ENCODE data around the gene ARL4D. TPM values are rescaled to one million over a fixed set of nuclear protein-coding genes. Genes with fewer than 3 reads are reported as not detected.

Gene ARL4D
- total RNA-seq, 2 donors from 2014 or later = 1.7 to 2.5 TPM

- Mint-ChIP-seq H3K4me3 (no peak overlapping the region), H3K9me3 (no peaks in the 10 kb centered on the region), H3K27me3 (peaks cover 5% of the 10 kb centered on the region), H3K36me3 (ENCODE audit: low read depth) (no peaks in the 10 kb centered on the region), H3K4me1 (no peaks in the 10 kb centered on the region), H3K27ac (no peak overlapping the region)
- ATAC-seq (replicated peaks) = no peak
Measured at GRCh38 chr17:43442711-43443110, 43.9 kb downstream of the ARL4D start.

GRCh38 chr17:43443381-43443780 is 44.6 kb downstream of the ARL4D start:
- no peak for ATAC-seq (replicated peaks)
- no peaks in the 10 kb centered on the region for H3K36me3 Mint-ChIP-seq (ENCODE audit: low read depth)
- no peaks in the 10 kb centered on the region for H3K4me1 Mint-ChIP-seq
- peaks cover 5% of the 10 kb centered on the region for H3K27me3 Mint-ChIP-seq
- H3K4me3 Mint-ChIP-seq = no peak overlapping the region
- no peaks in the 10 kb centered on the region for H3K9me3 Mint-ChIP-seq
- no peak overlapping the region for H3K27ac Mint-ChIP-seq

DNA sequence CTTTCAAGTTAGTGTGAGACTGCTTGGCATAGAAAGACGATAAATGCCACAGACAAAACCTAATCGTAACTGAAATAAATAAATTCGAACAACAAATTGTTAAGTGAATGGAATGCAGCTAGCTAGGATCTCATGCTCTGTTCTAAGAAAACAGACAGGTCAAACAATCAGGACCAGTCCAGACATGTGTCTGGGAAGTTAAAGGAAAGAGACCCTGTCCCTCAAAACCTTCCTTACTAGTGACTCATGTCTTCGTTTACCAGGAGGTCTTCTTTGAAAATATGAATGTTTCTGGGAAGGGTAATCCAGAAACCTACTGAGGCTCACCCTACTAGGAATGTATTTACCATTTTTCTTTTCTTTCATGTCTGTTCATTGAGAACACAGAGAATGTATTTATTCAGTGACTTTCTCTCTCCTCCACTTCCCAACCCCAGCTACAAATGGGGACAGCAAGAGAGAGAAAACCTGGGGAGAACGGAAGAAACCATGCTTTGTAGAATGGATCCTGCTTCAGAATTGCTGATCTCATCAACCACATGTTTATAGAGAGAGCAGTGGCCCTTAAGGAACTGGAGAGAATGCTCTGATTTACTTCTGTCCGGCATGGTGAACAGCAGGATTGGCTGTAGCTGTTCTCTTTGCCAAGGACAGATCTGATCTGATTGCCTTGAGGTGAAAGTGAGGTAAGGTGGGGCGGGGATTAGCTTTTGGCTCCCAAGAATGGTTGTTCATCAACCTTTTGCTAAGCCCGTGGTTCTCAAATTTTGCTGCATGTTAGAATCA is 45.6 kb downstream of the ARL4D start:
- H3K4me1 Mint-ChIP-seq = no peaks in the 10 kb centered on the region
- ATAC-seq (replicated peaks) = no peak

GRCh38 chr17:43445009-43445589 is 46.3 kb downstream of the ARL4D start:
- ATAC-seq (replicated peaks) = no peak
- H3K9me3 Mint-ChIP-seq = no peaks in the 10 kb centered on the region
- no peaks in the 10 kb centered on the region for H3K4me1 Mint-ChIP-seq
- peaks cover 7% of the 10 kb centered on the region for H3K27me3 Mint-ChIP-seq
- no peak overlapping the region for H3K4me3 Mint-ChIP-seq
- no peak overlapping the region for H3K27ac Mint-ChIP-seq
- H3K36me3 Mint-ChIP-seq (ENCODE audit: low read depth) = no peaks in the 10 kb centered on the region

More for the DNA sequence above, 45.6 kb downstream of the ARL4D start:
- Mint-ChIP-seq H3K36me3 (ENCODE audit: low read depth) (no peaks in the 10 kb centered on the region), H3K9me3 (no peaks in the 10 kb centered on the region), H3K27ac (no peak overlapping the region), H3K4me3 (no peak overlapping the region), H3K27me3 (peaks cover 3% of the 10 kb centered on the region)

DNA sequence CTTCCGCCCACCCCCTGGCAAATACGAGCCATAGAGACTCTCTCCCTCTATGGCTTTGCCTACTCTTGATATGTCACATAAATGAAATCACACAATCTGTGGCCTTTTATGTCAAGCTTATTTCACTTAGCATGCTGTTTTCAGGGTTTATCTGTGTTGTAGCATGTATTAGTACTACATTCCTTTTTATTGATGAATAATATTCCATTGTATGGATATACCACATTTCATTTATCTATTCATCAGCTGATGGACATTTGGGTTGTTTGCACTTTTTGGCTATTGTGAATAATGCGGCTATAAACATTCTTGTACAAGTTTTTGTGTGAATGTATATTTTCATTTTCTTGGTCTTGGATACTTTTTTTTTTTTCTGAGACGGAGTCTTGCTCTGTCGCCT is 48.0 kb downstream of the ARL4D start:
- Mint-ChIP-seq H3K9me3 (no peaks in the 10 kb centered on the region), H3K4me3 (no peak overlapping the region), H3K36me3 (ENCODE audit: low read depth) (no peaks in the 10 kb centered on the region), H3K27me3 (peaks cover 7% of the 10 kb centered on the region), H3K4me1 (no peaks in the 10 kb centered on the region), H3K27ac (no peak overlapping the region)
- no peak for ATAC-seq (replicated peaks)

DNA sequence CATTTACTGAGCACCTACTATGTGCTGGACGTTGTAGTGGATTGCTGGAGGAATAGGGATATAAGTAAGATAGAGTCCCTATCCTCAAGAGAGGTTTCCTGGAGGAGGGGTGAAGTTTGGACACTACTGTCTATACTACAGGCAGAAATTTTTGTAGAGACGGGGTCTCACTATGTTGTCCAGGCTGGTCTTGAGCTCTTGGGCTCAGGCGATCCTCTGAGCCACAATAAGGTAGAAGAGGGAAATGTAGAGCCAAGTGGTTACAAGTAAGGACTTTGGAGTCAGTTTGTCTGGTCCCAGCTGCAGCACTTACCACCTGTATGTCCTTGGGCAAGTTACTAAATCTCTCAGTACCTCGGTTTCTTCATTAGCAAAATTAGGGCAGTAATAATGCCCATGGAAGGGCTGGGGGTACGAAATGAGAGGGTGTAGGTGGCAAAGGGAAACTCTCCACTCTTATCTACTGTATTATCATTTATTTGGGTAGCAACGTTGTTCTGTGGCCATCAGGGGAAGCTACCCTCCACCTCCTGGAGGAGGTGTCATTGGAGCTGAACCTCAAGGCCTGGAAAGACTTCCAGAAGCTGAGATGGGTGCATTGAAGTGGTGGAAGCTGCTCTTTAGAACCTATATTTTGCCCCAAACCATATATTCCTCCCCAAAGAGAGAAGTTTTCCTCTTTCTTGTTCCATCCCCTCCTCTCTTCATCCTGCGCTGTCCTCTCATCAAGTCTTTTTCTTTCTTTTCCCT is 50.1 kb downstream of the ARL4D start:
- Mint-ChIP-seq H3K27ac (no peak overlapping the region), H3K27me3 (peaks cover 7% of the 10 kb centered on the region), H3K4me1 (no peaks in the 10 kb centered on the region), H3K4me3 (no peak overlapping the region), H3K9me3 (no peaks in the 10 kb centered on the region), H3K36me3 (ENCODE audit: low read depth) (no peaks in the 10 kb centered on the region)
- no peak for ATAC-seq (replicated peaks)

GRCh38 chr17:43449470-43450248 is 50.9 kb downstream of the ARL4D start:
- Mint-ChIP-seq H3K4me1 (no peaks in the 10 kb centered on the region), H3K9me3 (no peaks in the 10 kb centered on the region), H3K27ac (no peak overlapping the region), H3K27me3 (peaks cover 8% of the 10 kb centered on the region), H3K36me3 (ENCODE audit: low read depth) (no peaks in the 10 kb centered on the region), H3K4me3 (no peak overlapping the region)
- no peak for ATAC-seq (replicated peaks)

Other genes starting within 250 kb of the ARL4D start
- gene NBR1, start 227.8 kb upstream of the ARL4D start, total RNA-seq = 10 to 100 TPM; 47.2 to 83.1 TPM
- 10 to 100 TPM in 1 of 2 donors, 1 to 10 TPM in 1; 9.5 to 28.4 TPM for gene TMEM106A, start 187.1 kb upstream of the ARL4D start, total RNA-seq
- 1 to 10 TPM in 1 of 2 donors, not detected in 1; 1.1 TPM for gene CCDC200, start 170.4 kb upstream of the ARL4D start, total RNA-seq
- 1,000 to 10,000 TPM; 5,691 to 6,034 TPM for gene RNU2-1, start 165.0 kb upstream of the ARL4D start, total RNA-seq
- 10 to 100 TPM; 34.0 to 51.1 TPM for gene DHX8, start 85.0 kb downstream of the ARL4D start, total RNA-seq
- under 1 TPM; 0.56 to 0.61 TPM for gene ETV4, start 147.3 kb downstream of the ARL4D start, total RNA-seq

Data from activated T-helper 17 cell treated with anti-CD3 and anti-CD28 coated beads, Interleukin-2, amount 50 U/mL, for 72 hours (primary cell).